Osteoblast (primary cell): Measurements from ENCODE around the gene INTS7. TPM values are rescaled to one million over a fixed set of nuclear protein-coding genes. Genes with fewer than 3 reads are reported as not detected.

Source experiments
- DNase-seq: peaks from one replicate; pipeline ENCODE4 v3.0.0; 2011; ENCODE audit warnings: low spot score, mixed read lengths; ENCODE audit not compliant: insufficient read length; ENCODE audit errors: missing footprints
- H2AFZ ChIP-seq: 2 replicates; pipeline ENCODE4 v1.6.0; 2011; ENCODE audit warnings: mild to moderate bottlenecking, low read length
- H3K27ac ChIP-seq: 2 replicates; pipeline ENCODE4 v1.5.1; 2011; ENCODE audit warnings: mild to moderate bottlenecking, low read depth, low read length, moderate library complexity
- H3K27me3 ChIP-seq: 2 replicates; pipeline ENCODE4 v1.6.0; 2012; ENCODE audit warnings: mild to moderate bottlenecking, control low read depth, inconsistent platforms, low read length, moderate library complexity; ENCODE audit not compliant: insufficient read depth
- H3K36me3 ChIP-seq: 2 replicates; pipeline ENCODE4 v1.5.1; 2011; ENCODE audit warnings: mild to moderate bottlenecking, low read length, control low read depth, moderate library complexity; ENCODE audit not compliant: insufficient read depth
- H3K4me1 ChIP-seq: 2 replicates; pipeline ENCODE4 v1.5.1; 2011; ENCODE audit warnings: mild to moderate bottlenecking, low read length, control low read depth, moderate library complexity; ENCODE audit not compliant: insufficient read depth
- H3K4me2 ChIP-seq: 2 replicates; pipeline ENCODE4 v1.6.0; 2011; ENCODE audit warnings: mild to moderate bottlenecking, low read length; ENCODE audit not compliant: insufficient read depth
- H3K4me3 ChIP-seq: fragments of 200-600 bp; sonication (generic); 3 replicates; pipeline ENCODE4 v1.5.1; 2012; ENCODE audit warnings: mild to moderate bottlenecking, low read length, inconsistent platforms; ENCODE audit not compliant: insufficient read depth
- H3K79me2 ChIP-seq: 2 replicates; pipeline ENCODE4 v1.6.0; 2012; ENCODE audit warnings: mild to moderate bottlenecking, low read length, control low read depth, inconsistent platforms; ENCODE audit not compliant: insufficient read depth
- H3K9me3 ChIP-seq: 2 replicates; pipeline ENCODE4 v1.5.1; 2011; ENCODE audit warnings: low read depth, low read length, control low read depth
- H4K20me1 ChIP-seq: 2 replicates; pipeline ENCODE4 v1.6.0; 2012; ENCODE audit warnings: mild to moderate bottlenecking, low read length, control low read depth; ENCODE audit not compliant: insufficient read depth
- CTCF ChIP-seq: IDR thresholded peaks from 2 replicates; pipeline ENCODE4 v1.5.1; 2011; ENCODE audit warnings: mild to moderate bottlenecking, low read depth, low read length, moderate library complexity; ENCODE audit errors: extremely low read depth
- total RNA-seq: library from RNA; depleted of rRNA; stranded (reverse); fragments of >200 nt; gene quantifications from 2 replicates; pipeline ENCODE4 v1.2.3, GENCODE V29; 2012

INTS7 gene
- total RNA-seq, 1 donor: 20.3 TPM

DNA sequence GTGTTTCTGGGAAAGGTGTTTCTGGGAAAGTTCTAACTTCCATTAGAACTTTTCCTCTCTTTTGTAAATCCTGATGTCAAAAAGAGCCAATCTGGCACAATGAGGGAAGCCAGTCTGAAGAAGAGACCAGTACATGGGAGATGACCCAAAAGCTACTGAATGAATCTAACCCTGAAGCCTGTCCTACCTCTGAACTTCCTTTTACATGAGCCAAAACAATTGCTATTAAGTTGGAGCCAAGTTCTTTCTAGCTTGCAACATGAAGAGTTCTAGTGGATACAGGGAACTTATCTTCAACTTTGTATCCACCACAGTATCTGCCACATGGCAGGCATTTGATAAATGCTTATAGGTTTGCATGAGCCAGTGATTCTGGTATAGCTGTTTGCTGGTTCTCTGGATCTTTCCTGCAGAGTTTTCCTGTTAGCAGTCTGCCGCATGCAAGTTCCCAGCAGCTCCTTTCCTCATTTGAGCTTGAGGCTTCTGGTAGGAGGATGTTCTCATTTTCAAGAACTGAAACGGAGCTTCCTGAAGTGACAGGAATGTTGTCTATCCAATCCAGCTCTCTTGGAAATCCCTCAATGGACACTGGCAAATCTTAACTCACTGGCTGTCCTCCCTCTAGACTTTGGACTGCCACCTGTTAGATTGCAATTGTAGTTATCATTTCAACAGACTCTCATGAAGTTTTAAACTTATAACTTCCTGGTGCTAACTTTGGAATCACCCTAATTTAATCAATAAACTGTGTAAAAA lies 131.7 kb downstream of the INTS7 start:
- Histone ChIP-seq H3K27me3 (no peaks in the 10 kb centered on the region), H3K36me3 (no peaks in the 10 kb centered on the region), H3K4me2 (no peak overlapping the region), H3K4me3 (no peak overlapping the region), H3K27ac (no peak overlapping the region), H4K20me1 (no peaks in the 10 kb centered on the region), H3K9me3 (no peaks in the 10 kb centered on the region), H2AFZ (no peak overlapping the region), H3K79me2 (no peaks in the 10 kb centered on the region), H3K4me1 (no peaks in the 10 kb centered on the region)
- TF ChIP-seq CTCF: no peak
- no peak for DNase-seq

- DNase-seq: no peak
- no peaks in the 10 kb centered on the region for H3K27me3 ChIP-seq
- H3K27ac ChIP-seq: no peak overlapping the region
- H2AFZ ChIP-seq: no peak overlapping the region
- no peaks in the 10 kb centered on the region for H3K79me2 ChIP-seq
- no peaks in the 10 kb centered on the region for H4K20me1 ChIP-seq
- no peak for TF ChIP-seq CTCF
- H3K4me2 ChIP-seq: no peak overlapping the region
- H3K36me3 ChIP-seq: no peaks in the 10 kb centered on the region
- no peak overlapping the region for H3K4me3 ChIP-seq
- H3K4me1 ChIP-seq: no peaks in the 10 kb centered on the region
- no peaks in the 10 kb centered on the region for H3K9me3 ChIP-seq
These were observed 132.6 kb downstream of the INTS7 start for GRCh38 chr1:211902624-211903291.

DNA sequence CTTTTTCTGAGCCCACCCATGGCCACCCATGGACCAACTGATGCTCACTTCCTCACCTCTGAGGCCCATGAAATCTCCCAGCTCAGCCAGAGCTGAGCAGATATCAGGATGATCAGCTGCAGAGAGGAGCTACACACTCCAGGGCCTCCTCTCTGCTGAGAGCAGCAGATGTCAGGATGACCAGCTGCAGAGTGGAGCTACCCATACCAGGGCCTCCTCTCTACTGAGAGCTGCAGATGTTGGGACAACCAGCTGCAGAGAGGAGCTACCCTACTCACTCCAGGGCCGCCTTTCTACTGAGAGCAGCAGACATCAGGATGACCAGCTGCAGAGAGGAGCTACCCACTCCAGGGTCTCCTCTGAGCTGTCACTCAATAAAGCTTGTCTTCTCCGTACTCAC lies 133.4 kb downstream of the INTS7 start:
- Histone ChIP-seq H3K36me3 (no peaks in the 10 kb centered on the region), H3K79me2 (no peaks in the 10 kb centered on the region), H3K4me2 (no peak overlapping the region), H2AFZ (no peak overlapping the region), H4K20me1 (no peaks in the 10 kb centered on the region), H3K27me3 (no peaks in the 10 kb centered on the region), H3K4me3 (no peak overlapping the region), H3K9me3 (no peaks in the 10 kb centered on the region), H3K4me1 (no peaks in the 10 kb centered on the region), H3K27ac (no peak overlapping the region)
- DNase-seq: no peak
- TF ChIP-seq CTCF: no peak

- TF ChIP-seq CTCF: no peak
- no peak overlapping the region for H3K4me3 ChIP-seq
These were observed 134.9 kb downstream of the INTS7 start for GRCh38 chr1:211900441-211900840.

More at GRCh38 chr1:211900441-211900840, 134.9 kb downstream of the INTS7 start:
- Histone ChIP-seq H4K20me1 (no peaks in the 10 kb centered on the region), H3K9me3 (no peaks in the 10 kb centered on the region), H3K27me3 (no peaks in the 10 kb centered on the region), H3K79me2 (no peaks in the 10 kb centered on the region), H3K27ac (no peak overlapping the region), H3K4me1 (no peaks in the 10 kb centered on the region), H3K4me2 (no peak overlapping the region), H2AFZ (no peak overlapping the region), H3K36me3 (no peaks in the 10 kb centered on the region)
- no peak for DNase-seq
